ENCODE data around the gene SYCP3.

SYCP3 gene

DNA sequence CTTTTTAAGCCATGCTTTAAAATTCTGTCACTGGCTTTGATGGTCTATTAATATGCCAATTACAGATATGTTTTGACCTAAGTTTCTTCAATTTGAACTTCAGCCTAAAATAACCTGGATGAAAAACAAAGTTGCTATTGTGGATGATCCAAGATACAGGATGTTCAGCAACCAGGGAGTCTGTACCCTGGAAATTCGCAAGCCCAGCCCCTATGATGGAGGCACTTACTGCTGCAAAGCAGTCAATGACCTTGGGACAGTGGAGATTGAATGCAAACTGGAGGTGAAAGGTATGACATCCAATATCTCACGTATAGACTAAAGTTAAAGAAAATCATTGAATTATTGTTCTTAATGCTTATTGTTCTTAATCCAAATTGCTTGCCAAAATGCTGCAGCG lies 59.0 kb downstream of the SYCP3 start:
- TF ChIP-seq RAD21 (IDR thresholded peaks at IDR 0.05; ENCODE audit: low read depth) (no peak), EP300 (IDR thresholded peaks at IDR 0.05; ENCODE audit: borderline replicate concordance) (no peak), CEBPB (IDR thresholded peaks at IDR 0.05) (no peak), NFIC (IDR thresholded peaks at IDR 0.05) (no peak), TAF1 (IDR thresholded peaks at IDR 0.05; ENCODE audit: low read depth) (no peak), TCF12 (IDR thresholded peaks at IDR 0.05; ENCODE audit: low read depth) (no peak), EGR1 (IDR thresholded peaks at IDR 0.05) (no peak), FOXM1 (IDR thresholded peaks at IDR 0.05; ENCODE audit: borderline replicate concordance, low read depth) (no peak), CREB1 (IDR thresholded peaks at IDR 0.05; ENCODE audit: low read depth) (no peak), YY1 (IDR thresholded peaks at IDR 0.05; ENCODE audit: low read depth) (no peak)
- TF ChIP-seq, protein P1, sequence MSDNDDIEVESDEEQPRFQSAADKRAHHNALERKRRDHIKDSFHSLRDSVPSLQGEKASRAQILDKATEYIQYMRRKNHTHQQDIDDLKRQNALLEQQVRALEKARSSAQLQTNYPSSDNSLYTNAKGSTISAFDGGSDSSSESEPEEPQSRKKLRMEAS (IDR thresholded peaks at IDR 0.05): no peak
- TF ChIP-seq, protein P2, sequence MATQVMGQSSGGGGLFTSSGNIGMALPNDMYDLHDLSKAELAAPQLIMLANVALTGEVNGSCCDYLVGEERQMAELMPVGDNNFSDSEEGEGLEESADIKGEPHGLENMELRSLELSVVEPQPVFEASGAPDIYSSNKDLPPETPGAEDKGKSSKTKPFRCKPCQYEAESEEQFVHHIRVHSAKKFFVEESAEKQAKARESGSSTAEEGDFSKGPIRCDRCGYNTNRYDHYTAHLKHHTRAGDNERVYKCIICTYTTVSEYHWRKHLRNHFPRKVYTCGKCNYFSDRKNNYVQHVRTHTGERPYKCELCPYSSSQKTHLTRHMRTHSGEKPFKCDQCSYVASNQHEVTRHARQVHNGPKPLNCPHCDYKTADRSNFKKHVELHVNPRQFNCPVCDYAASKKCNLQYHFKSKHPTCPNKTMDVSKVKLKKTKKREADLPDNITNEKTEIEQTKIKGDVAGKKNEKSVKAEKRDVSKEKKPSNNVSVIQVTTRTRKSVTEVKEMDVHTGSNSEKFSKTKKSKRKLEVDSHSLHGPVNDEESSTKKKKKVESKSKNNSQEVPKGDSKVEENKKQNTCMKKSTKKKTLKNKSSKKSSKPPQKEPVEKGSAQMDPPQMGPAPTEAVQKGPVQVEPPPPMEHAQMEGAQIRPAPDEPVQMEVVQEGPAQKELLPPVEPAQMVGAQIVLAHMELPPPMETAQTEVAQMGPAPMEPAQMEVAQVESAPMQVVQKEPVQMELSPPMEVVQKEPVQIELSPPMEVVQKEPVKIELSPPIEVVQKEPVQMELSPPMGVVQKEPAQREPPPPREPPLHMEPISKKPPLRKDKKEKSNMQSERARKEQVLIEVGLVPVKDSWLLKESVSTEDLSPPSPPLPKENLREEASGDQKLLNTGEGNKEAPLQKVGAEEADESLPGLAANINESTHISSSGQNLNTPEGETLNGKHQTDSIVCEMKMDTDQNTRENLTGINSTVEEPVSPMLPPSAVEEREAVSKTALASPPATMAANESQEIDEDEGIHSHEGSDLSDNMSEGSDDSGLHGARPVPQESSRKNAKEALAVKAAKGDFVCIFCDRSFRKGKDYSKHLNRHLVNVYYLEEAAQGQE (IDR thresholded peaks at IDR 0.05; ENCODE audit: low read depth): no peak
- TF ChIP-seq, protein P3, sequence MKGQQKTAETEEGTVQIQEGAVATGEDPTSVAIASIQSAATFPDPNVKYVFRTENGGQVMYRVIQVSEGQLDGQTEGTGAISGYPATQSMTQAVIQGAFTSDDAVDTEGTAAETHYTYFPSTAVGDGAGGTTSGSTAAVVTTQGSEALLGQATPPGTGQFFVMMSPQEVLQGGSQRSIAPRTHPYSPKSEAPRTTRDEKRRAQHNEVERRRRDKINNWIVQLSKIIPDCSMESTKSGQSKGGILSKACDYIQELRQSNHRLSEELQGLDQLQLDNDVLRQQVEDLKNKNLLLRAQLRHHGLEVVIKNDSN (IDR thresholded peaks at IDR 0.05): no peak

Data from Ishikawa (cell line).